Vagina (tissue), 2 donors: Measurements from ENCODE around the gene PMPCB.

Experiments
- POLR2A ChIP-seq, 2 donors: fragments of 450-650 bp; IDR thresholded peaks; one replicate each; pipeline ENCODE4 v1.6.1; 2017; ENCODE audit warnings: antibody characterized with exemption in 2 of 2, mild to moderate bottlenecking in 2 of 2, moderate library complexity in 2 of 2
- POLR2AphosphoS5 ChIP-seq, 2 donors: sonication (generic); formaldehyde crosslinking; IDR thresholded peaks; one replicate each; pipeline ENCODE4 v1.9.0; 2017; ENCODE audit warnings: antibody characterized with exemption in 2 of 2, mild to moderate bottlenecking in 2 of 2, low read depth in 1 of 2; ENCODE audit not compliant: insufficient read depth in 1 of 2
- TF ChIP-seq, protein P1 (sequence below), 3 experiments: fragments of 450-650 bp in 2 of 3; fragments of 200-600 bp in 1 of 3; sonication (generic) in 1 of 3; IDR thresholded peaks; one replicate each; pipeline ENCODE4 v1.5.1; 2017 to 2019; ENCODE audit warnings: antibody characterized with exemption in 3 of 3, mild to moderate bottlenecking in 2 of 3, moderate library complexity in 2 of 3

DNA sequence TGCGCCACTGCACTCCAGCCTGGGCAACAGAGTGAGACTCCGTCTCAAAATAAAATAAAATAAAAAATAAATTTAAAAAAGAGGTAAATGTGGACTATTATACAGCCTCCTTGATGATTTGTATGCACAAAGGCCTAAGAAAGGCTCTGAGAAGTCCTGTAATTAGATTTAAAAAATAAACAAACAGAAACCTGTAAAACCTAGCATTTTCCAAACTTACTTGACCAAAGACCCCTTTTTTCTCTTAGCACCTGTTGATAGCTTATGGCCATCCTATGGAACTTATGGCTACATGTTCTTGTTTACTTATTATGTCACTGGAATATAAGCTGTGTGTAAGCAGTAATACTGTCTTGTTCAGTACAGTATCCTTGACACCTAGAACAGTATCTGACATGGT lies 41.6 kb downstream of the PMPCB start:
- TF ChIP-seq, protein P1, sequence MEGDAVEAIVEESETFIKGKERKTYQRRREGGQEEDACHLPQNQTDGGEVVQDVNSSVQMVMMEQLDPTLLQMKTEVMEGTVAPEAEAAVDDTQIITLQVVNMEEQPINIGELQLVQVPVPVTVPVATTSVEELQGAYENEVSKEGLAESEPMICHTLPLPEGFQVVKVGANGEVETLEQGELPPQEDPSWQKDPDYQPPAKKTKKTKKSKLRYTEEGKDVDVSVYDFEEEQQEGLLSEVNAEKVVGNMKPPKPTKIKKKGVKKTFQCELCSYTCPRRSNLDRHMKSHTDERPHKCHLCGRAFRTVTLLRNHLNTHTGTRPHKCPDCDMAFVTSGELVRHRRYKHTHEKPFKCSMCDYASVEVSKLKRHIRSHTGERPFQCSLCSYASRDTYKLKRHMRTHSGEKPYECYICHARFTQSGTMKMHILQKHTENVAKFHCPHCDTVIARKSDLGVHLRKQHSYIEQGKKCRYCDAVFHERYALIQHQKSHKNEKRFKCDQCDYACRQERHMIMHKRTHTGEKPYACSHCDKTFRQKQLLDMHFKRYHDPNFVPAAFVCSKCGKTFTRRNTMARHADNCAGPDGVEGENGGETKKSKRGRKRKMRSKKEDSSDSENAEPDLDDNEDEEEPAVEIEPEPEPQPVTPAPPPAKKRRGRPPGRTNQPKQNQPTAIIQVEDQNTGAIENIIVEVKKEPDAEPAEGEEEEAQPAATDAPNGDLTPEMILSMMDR (IDR thresholded peaks at IDR 0.05) = no peak
- TF ChIP-seq POLR2AphosphoS5 (IDR thresholded peaks at IDR 0.05; ENCODE audit: insufficient read depth in 1 of 2, low read depth in 1 of 2) (no peak), POLR2A (IDR thresholded peaks at IDR 0.05) (no peak)
